ENCODE measurements around the gene FMO1.

DNA sequence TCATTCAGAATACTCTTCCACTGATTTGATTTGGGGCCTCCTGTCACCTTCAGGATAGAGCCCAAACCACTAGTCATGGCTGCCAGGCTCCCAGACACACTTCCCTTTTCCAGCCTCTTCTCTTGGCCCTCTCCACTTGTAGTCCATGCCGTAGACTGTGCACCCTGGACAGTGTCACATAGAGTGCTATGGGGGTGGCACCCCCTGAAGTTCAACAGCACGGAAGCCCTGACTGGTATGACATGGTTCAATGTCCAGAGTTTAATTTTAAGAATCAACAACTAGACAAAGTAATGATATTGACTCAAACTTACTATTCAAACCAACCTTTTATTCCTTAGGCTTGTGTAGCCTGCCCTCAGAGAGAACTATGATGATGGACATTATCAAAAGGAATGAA, 40.9 kb upstream of the FMO1 start:
- TF ChIP-seq, protein P1, sequence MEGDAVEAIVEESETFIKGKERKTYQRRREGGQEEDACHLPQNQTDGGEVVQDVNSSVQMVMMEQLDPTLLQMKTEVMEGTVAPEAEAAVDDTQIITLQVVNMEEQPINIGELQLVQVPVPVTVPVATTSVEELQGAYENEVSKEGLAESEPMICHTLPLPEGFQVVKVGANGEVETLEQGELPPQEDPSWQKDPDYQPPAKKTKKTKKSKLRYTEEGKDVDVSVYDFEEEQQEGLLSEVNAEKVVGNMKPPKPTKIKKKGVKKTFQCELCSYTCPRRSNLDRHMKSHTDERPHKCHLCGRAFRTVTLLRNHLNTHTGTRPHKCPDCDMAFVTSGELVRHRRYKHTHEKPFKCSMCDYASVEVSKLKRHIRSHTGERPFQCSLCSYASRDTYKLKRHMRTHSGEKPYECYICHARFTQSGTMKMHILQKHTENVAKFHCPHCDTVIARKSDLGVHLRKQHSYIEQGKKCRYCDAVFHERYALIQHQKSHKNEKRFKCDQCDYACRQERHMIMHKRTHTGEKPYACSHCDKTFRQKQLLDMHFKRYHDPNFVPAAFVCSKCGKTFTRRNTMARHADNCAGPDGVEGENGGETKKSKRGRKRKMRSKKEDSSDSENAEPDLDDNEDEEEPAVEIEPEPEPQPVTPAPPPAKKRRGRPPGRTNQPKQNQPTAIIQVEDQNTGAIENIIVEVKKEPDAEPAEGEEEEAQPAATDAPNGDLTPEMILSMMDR (IDR thresholded peaks at IDR 0.05), result no peak
- TF ChIP-seq EP300 (IDR thresholded peaks at IDR 0.05) (no peak), POLR2A (IDR thresholded peaks at IDR 0.05) (no peak)
